Fibroblast of lung (primary cell): ENCODE data around the gene GABBR2. TPM values are rescaled to one million over a fixed set of nuclear protein-coding genes. Genes with fewer than 3 reads are reported as not detected.

Experiments
- DNase-seq, 2 donors: peaks; one replicate each; pipeline versions ENCODE4 v3.0.0 to v3.0.0-alpha.2; 2010; ENCODE audit warnings: low read depth in 2 of 2
- H2AFZ ChIP-seq: 2 replicates; pipeline ENCODE4 v1.5.1; 2012; ENCODE audit warnings: low read length, control low read depth, inconsistent platforms
- H3K27ac ChIP-seq: 2 replicates; pipeline ENCODE4 v1.5.1; 2011; ENCODE audit warnings: low read length, control low read depth; ENCODE audit not compliant: insufficient read depth
- H3K27me3 ChIP-seq: 2 replicates; pipeline ENCODE4 v1.5.1; 2011; ENCODE audit warnings: mild to moderate bottlenecking, low read length; ENCODE audit not compliant: control insufficient read depth, insufficient read depth
- H3K36me3 ChIP-seq: 2 replicates; pipeline ENCODE4 v1.5.1; 2011; ENCODE audit warnings: low read length; ENCODE audit not compliant: control insufficient read depth, insufficient read depth
- H3K4me1 ChIP-seq: 2 replicates; pipeline ENCODE4 v1.5.1; 2011; ENCODE audit warnings: low read length; ENCODE audit not compliant: control insufficient read depth, insufficient read depth; ENCODE audit errors: extremely low read depth
- H3K4me2 ChIP-seq: 2 replicates; pipeline ENCODE4 v1.5.1; 2011; ENCODE audit warnings: low read length, control low read depth; ENCODE audit not compliant: insufficient read depth; ENCODE audit errors: extremely low read depth
- H3K4me3 ChIP-seq, 4 experiments: fragments of 200-600 bp in 1 of 4; sonication (generic) in 1 of 4; replicated peaks in 1 of 4; 2 replicates each; pipeline ENCODE4 v1.5.1; 2011 to 2016; ENCODE audit warnings: low read length in 4 of 4, low read depth in 3 of 4, mild to moderate bottlenecking in 3 of 4, control low read depth in 2 of 4, inconsistent platforms in 1 of 4, mixed read lengths in 1 of 4; ENCODE audit not compliant: insufficient read depth in 1 of 4; ENCODE audit errors: control extremely low read depth in 1 of 4
- H3K79me2 ChIP-seq: 2 replicates; pipeline ENCODE4 v1.5.1; 2012; ENCODE audit warnings: mild to moderate bottlenecking, low read length, inconsistent platforms; ENCODE audit not compliant: control insufficient read depth, insufficient read depth
- H3K9ac ChIP-seq: 2 replicates; pipeline ENCODE4 v1.5.1; 2011; ENCODE audit warnings: mild to moderate bottlenecking, low read length, control low read depth; ENCODE audit not compliant: insufficient read depth
- H3K9me3 ChIP-seq: 2 replicates; pipeline ENCODE4 v1.5.1; 2012; ENCODE audit warnings: low read depth, low read length; ENCODE audit not compliant: control insufficient read depth, insufficient read depth
- H4K20me1 ChIP-seq: 2 replicates; pipeline ENCODE4 v1.5.1; 2011; ENCODE audit warnings: low read length; ENCODE audit not compliant: control insufficient read depth, insufficient read depth; ENCODE audit errors: extremely low read depth
- CTCF ChIP-seq, 2 donors: IDR thresholded peaks in 1 of 2; conservative IDR thresholded peaks in 1 of 2; 1 replicate in 1 of 2; 2 replicates in 1 of 2; pipeline ENCODE4 v1.5.1; 2011 to 2012; ENCODE audit warnings: low read length in 2 of 2, control low read depth in 1 of 2, inconsistent platforms in 1 of 2, low read depth in 1 of 2, mild to moderate bottlenecking in 1 of 2
- EZH2 ChIP-seq: IDR thresholded peaks from 2 replicates; pipeline ENCODE4 v1.5.1; 2012; ENCODE audit warnings: low read length, control low read depth, mild to moderate bottlenecking; ENCODE audit errors: missing control alignments
- polyA plus RNA-seq, 2 donors: library from polyadenylated mRNA; depleted of rRNA in 1 of 2; stranded (reverse) in 1 of 2; unstranded in 1 of 2; fragments of >200 nt; gene quantifications; 2 replicates each; pipeline ENCODE4 v1.2.1, GENCODE V29; 2011 to 2012; ENCODE audit warnings: missing spikeins in 1 of 2
- total RNA-seq: library from RNA; depleted of rRNA; stranded (reverse); fragments of >200 nt; gene quantifications from 2 replicates; pipeline ENCODE4 v1.2.1, GENCODE V29; 2014

The GABBR2 gene
- total and polyA plus RNA-seq, 2 donors (not counting 1 experiment from before 2014, with no cell fraction given): 0.32 to 0.33 TPM

GRCh38 chr9:98363644-98364043 is 345.1 kb downstream of the GABBR2 start:
- Histone ChIP-seq H3K27me3 (no peaks in the 10 kb centered on the region), H2AFZ (no peak overlapping the region), H3K27ac (no peak overlapping the region), H3K4me2 (no peak overlapping the region), H3K4me1 (no peaks in the 10 kb centered on the region), H3K9ac (no peak overlapping the region), H3K4me3 (no peak overlapping the region), H3K9me3 (no peaks in the 10 kb centered on the region), H3K36me3 (no peaks in the 10 kb centered on the region), H3K79me2 (no peaks in the 10 kb centered on the region), H4K20me1 (no peaks in the 10 kb centered on the region)
- TF ChIP-seq EZH2: no peak
- TF ChIP-seq CTCF (conservative IDR thresholded peaks at IDR 0.05 in 1 of 2, IDR thresholded peaks at IDR 0.05 in 1 of 2; ENCODE audit: low read depth in 1 of 2, low read length in 2 of 2): no peak
- DNase-seq: no peak

DNA sequence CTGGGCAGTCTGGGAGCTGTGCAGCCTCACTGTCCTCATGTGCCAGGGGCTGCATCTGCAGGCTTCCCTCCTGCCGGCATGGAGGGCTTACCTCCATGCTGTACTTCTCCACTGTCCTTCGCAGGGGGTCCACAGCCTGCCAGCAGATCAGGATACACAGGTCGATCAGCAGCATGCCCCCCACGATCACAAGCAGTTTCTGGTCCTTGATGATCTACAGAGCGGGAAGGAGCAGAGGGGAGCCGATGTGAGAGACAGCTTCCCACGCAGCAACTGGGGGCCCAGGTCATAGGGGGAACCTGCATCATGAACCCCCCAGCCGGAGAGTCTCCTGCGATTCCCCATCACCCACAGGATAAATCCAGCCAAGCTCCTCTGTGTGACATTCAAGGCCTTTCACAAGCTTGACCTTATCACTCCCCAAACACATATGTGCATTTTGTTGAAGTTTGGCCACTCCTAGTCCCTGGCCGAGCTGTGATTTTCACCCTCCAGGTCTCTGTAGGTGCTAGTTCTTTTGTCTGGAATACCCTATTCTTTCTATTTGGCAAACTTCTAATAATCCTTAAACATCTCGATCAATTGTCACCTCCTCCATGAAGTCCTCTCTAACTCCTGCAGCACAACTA is 346.0 kb downstream of the GABBR2 start:
- Histone ChIP-seq H3K79me2 (no peaks in the 10 kb centered on the region), H3K9ac (no peak overlapping the region), H3K4me1 (peaks cover 4% of the 10 kb centered on the region), H3K27ac (no peak overlapping the region), H4K20me1 (no peaks in the 10 kb centered on the region), H2AFZ (no peak overlapping the region), H3K36me3 (no peaks in the 10 kb centered on the region), H3K27me3 (no peaks in the 10 kb centered on the region), H3K4me3 (no peak overlapping the region), H3K9me3 (no peaks in the 10 kb centered on the region), H3K4me2 (no peak overlapping the region)
- DNase-seq: no peak
- TF ChIP-seq EZH2 (no peak), CTCF (conservative IDR thresholded peaks at IDR 0.05 in 1 of 2, IDR thresholded peaks at IDR 0.05 in 1 of 2; ENCODE audit: low read depth in 1 of 2, low read length in 2 of 2) (no peak)

DNA sequence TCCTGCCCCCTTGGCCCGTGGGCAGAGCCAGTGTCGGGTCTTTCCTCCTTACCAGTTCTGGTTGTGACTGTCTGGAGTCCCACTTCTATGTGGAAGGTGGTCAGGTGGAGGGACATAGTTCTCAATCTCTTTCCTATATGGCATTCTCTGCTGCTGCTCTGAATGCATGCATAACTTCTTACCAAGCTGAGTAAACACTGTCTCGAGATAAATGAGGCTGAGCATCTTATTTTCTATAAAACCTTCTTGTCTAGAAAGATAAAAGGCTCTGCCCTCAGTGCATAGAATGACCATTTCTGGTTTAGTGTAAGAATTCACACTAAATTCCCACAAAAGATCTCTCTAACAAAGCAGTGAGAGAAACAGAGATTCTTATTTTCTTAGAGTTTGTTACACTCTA is 347.1 kb downstream of the GABBR2 start:
- H3K27me3 ChIP-seq: no peaks in the 10 kb centered on the region
- no peak overlapping the region for H3K4me3 ChIP-seq
- no peak overlapping the region for H3K4me2 ChIP-seq
- no peaks in the 10 kb centered on the region for H3K79me2 ChIP-seq
- H3K4me1 ChIP-seq: peaks cover 5% of the 10 kb centered on the region
- TF ChIP-seq EZH2 (no peak), CTCF (conservative IDR thresholded peaks at IDR 0.05 in 1 of 2, IDR thresholded peaks at IDR 0.05 in 1 of 2; ENCODE audit: low read depth in 1 of 2, low read length in 2 of 2) (no peak)
- H3K9me3 ChIP-seq: no peaks in the 10 kb centered on the region
- H4K20me1 ChIP-seq: no peaks in the 10 kb centered on the region
- DNase-seq: no peak
- H3K9ac ChIP-seq: no peak overlapping the region
- no peak overlapping the region for H2AFZ ChIP-seq
- H3K27ac ChIP-seq: no peak overlapping the region
- no peaks in the 10 kb centered on the region for H3K36me3 ChIP-seq
